D341Med (cell line): ENCODE results near the gene CLECL1.
"Not testable (repeated sequence)": the region's sequence is repeated elsewhere in the genome, so short reads cannot be mapped to it uniquely, and the experiment has no call there.

Experiments
- DNase-seq: peaks from one replicate; pipeline ENCODE4 v3.0.0; 2012; ENCODE audit warnings: low spot score

Gene CLECL1

GRCh38 chr12:9751204-9752144 is 18.6 kb upstream of the CLECL1 start:
- no peak for DNase-seq

- DNase-seq: peak; percentile 74
Measured at GRCh38 chr12:9750276-9751203, 17.6 kb upstream of the CLECL1 start.

GRCh38 chr12:9749640-9750039 is 16.7 kb upstream of the CLECL1 start:
- no peak for DNase-seq

- DNase-seq: no peak
Measured at GRCh38 chr12:9745199-9745598, 12.3 kb upstream of the CLECL1 start.

GRCh38 chr12:9742661-9743060 is 9.8 kb upstream of the CLECL1 start:
- DNase-seq: no peak

- DNase-seq: no peak
Measured at GRCh38 chr12:9741726-9742125, 8.8 kb upstream of the CLECL1 start.

- no peak for DNase-seq
Measured at GRCh38 chr12:9740106-9740750, 7.3 kb upstream of the CLECL1 start.

GRCh38 chr12:9739404-9740105 is 6.7 kb upstream of the CLECL1 start:
- DNase-seq: not testable (repeated sequence)

GRCh38 chr12:9738905-9739304 is 6.0 kb upstream of the CLECL1 start:
- not testable (repeated sequence) for DNase-seq

GRCh38 chr12:9736936-9737705 is 4.2 kb upstream of the CLECL1 start:
- no peak for DNase-seq

GRCh38 chr12:9735601-9736000 is 2.7 kb upstream of the CLECL1 start:
- no peak for DNase-seq

GRCh38 chr12:9731797-9732196 is 1.1 kb downstream of the CLECL1 start:
- DNase-seq: no peak

- no peak for DNase-seq
Measured at GRCh38 chr12:9731393-9731792, 1.5 kb downstream of the CLECL1 start.

GRCh38 chr12:9730591-9730990 is 2.3 kb downstream of the CLECL1 start:
- no peak for DNase-seq

- DNase-seq: no peak
Measured at GRCh38 chr12:9730011-9730410, 2.9 kb downstream of the CLECL1 start.

- DNase-seq: no peak
Measured at GRCh38 chr12:9729082-9729481, 3.8 kb downstream of the CLECL1 start.

- no peak for DNase-seq
Measured at GRCh38 chr12:9727813-9728212, 5.1 kb downstream of the CLECL1 start.

- no peak for DNase-seq
Measured at GRCh38 chr12:9725213-9725870, 7.6 kb downstream of the CLECL1 start.

- no peak for DNase-seq
Measured at GRCh38 chr12:9724023-9724422, 8.9 kb downstream of the CLECL1 start.

GRCh38 chr12:9721394-9722092 is 11.4 kb downstream of the CLECL1 start:
- no peak for DNase-seq
